Large intestine (tissue), 3 donors: Measurements from ENCODE around the gene FADD. TPM values are rescaled to one million over a fixed set of nuclear protein-coding genes. Genes with fewer than 3 reads are reported as not detected.

ENCODE experiments used
- DNase-seq, 2 donors: peaks; one replicate each; pipeline versions ENCODE4 v3.0.0 to v3.0.0-alpha.2; 2013
- H3K27ac ChIP-seq: one replicate; pipeline ENCODE4 v1.5.1; 2013; ENCODE audit warnings: low read length
- H3K27me3 ChIP-seq: 2 replicates; pipeline ENCODE4 v1.6.1; 2013; ENCODE audit warnings: low read length; ENCODE audit not compliant: control insufficient read depth, insufficient read depth
- H3K36me3 ChIP-seq: 2 replicates; pipeline ENCODE4 v1.6.1; 2013; ENCODE audit warnings: low read length; ENCODE audit not compliant: control insufficient read depth, insufficient read depth
- H3K4me1 ChIP-seq: one replicate; pipeline ENCODE4 v1.6.1; 2013; ENCODE audit warnings: low read length; ENCODE audit not compliant: control insufficient read depth, insufficient read depth
- H3K4me3 ChIP-seq: one replicate; pipeline ENCODE4 v1.5.1; 2013; ENCODE audit warnings: low read length
- H3K9me3 ChIP-seq: one replicate; pipeline ENCODE4 v1.6.1; 2013; ENCODE audit warnings: mild to moderate bottlenecking, low read depth, low read length, moderate library complexity; ENCODE audit not compliant: control insufficient read depth
- WGBS: methylation state at CpG from one replicate; pipeline ENCODE4 v1.1.5; 2013; ENCODE audit warnings: low lambda C conversion rate; ENCODE audit not compliant: insufficient coverage; 5-methylcytosine and 5-hydroxymethylcytosine counted together
- polyA plus RNA-seq: library from polyadenylated mRNA; unstranded; fragments of 120-200 nt; gene quantifications from one replicate; pipeline ENCODE4 v1.2.1, GENCODE V29; 2013

Gene FADD
- polyA plus RNA-seq, 1 donor: 18.1 TPM

DNA sequence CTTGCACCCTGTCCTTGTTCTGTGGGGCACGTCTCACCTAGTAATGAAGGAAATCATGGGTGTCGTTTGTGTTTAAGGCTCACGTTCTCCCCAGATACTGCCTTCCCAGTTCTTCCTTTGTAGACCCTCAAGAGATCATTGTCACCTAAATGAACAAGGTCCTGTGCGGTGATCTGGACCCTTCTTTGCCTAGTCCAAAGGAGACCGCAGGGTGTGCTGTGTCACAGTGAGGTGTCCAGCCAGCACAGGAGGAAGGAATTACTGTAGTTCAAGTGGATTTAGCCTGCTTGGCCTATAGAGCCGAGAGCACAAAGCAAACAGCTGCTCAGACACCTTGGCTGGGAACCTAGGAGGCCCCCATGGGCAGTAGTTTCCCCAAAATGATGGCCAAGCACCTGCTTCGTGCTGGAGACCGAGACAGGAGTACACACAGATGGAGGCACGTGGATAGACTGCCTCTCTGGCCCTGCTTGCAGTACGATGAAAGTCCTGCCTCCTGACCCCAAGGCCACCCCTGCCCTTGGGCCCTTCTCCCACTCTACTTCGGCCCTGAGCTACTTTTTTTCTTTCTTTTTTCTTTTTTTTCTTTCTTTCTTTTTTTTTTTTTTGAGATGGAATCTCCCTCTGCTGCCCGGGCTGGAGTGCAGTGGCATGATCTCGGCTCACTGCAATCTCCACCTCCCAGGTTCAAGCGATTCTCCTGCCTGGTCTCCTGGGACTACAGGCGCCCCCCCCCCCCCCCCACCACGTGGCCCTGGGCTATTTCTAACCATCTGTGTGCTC is 48.0 kb downstream of the FADD start:
- Histone ChIP-seq H3K9me3 (no peaks in the 10 kb centered on the region), H3K27ac (no peak overlapping the region), H3K4me1 (peaks cover 6% of the 10 kb centered on the region), H3K27me3 (no peaks in the 10 kb centered on the region), H3K4me3 (no peak overlapping the region), H3K36me3 (no peaks in the 10 kb centered on the region)
- WGBS: 69% methylated on average over 2 of the region's 16 CpGs
- no peak for DNase-seq

DNA sequence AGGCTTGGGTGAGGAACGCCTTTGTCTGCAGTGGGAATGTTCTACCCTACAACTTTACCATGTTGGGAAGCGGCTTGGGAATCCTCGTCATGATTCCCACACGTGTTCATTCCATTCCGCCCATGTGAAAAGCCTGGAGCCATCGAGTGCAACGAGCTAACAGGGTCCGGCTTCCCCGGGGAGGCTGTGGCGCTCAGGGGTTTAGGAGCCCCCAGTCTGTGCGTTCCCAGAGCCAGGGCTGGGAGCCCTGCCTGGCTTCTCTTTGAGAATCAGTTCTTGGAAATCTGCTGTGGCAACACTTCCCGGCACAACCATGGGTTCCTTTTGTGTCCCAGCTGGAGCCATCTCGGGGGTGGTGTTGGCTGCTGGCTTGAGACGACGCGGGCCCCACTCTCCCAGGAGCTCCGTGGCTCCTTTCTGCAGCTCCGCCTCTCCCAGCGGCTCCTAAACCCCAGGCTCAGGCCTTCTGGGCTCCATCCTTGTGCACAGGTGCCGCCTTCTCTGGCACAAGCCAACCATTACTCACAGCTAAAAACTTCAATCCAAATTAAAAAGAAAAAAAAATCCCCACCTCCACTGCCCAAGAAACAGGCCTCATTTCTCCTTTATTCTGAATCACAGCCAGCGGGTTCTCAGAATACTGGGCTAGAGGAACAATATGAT is 48.7 kb downstream of the FADD start:
- H3K9me3 ChIP-seq: no peaks in the 10 kb centered on the region
- peaks cover 6% of the 10 kb centered on the region for H3K4me1 ChIP-seq
- WGBS: 90% methylated on average over 2 of the region's 21 CpGs
- no peaks in the 10 kb centered on the region for H3K36me3 ChIP-seq
- DNase-seq: no peak
- no peak overlapping the region for H3K4me3 ChIP-seq
- H3K27ac ChIP-seq: no peak overlapping the region
- H3K27me3 ChIP-seq: no peaks in the 10 kb centered on the region

GRCh38 chr11:70252844-70253243 is 49.7 kb downstream of the FADD start:
- H3K4me1 ChIP-seq: no peaks in the 10 kb centered on the region
- no peaks in the 10 kb centered on the region for H3K36me3 ChIP-seq
- no peak overlapping the region for H3K4me3 ChIP-seq
- no peaks in the 10 kb centered on the region for H3K27me3 ChIP-seq
- DNase-seq: no peak
- no CpG with 5 or more reads among the region's 12 CpGs for WGBS
- no peaks in the 10 kb centered on the region for H3K9me3 ChIP-seq
- H3K27ac ChIP-seq: no peak overlapping the region

GRCh38 chr11:70255477-70256116 is 52.5 kb downstream of the FADD start:
- WGBS: 90% methylated on average over 2 of the region's 12 CpGs

More at GRCh38 chr11:70255477-70256116, 52.5 kb downstream of the FADD start:
- no peak overlapping the region for H3K4me3 ChIP-seq
- no peak for DNase-seq
- H3K27me3 ChIP-seq: no peaks in the 10 kb centered on the region
- no peaks in the 10 kb centered on the region for H3K9me3 ChIP-seq
- no peaks in the 10 kb centered on the region for H3K4me1 ChIP-seq
- H3K27ac ChIP-seq: no peak overlapping the region
- no peaks in the 10 kb centered on the region for H3K36me3 ChIP-seq

Other genes with a start within 250 kb of the FADD start
- 12.3 TPM for gene ANO1, start 125.0 kb upstream of the FADD start, polyA plus RNA-seq
- 28.7 TPM for gene PPFIA1, start 67.4 kb downstream of the FADD start, polyA plus RNA-seq
- gene CTTN, start 195.2 kb downstream of the FADD start, polyA plus RNA-seq: 224 TPM